Natural killer cell (primary cell): Measurements from ENCODE around the gene NPFFR1. TPM values are rescaled to one million over a fixed set of nuclear protein-coding genes. Genes with fewer than 3 reads are reported as not detected.

Source experiments
- ATAC-seq, 3 donors: fragments of 150-1000 bp in 2 of 3; fragments of 200-7000 bp in 1 of 3; cut with Tn5 transposase; 1 replicate in 1 of 3; 2 replicates in 2 of 3; pipeline ENCODE4 v1.10.0; 2021; ENCODE audit warnings: mild to moderate bottlenecking in 2 of 3, moderate library complexity in 2 of 3
- DNase-seq, 2 donors: peaks; one replicate each; pipeline versions ENCODE4 v3.0.0 to v3.0.0-alpha.2; 2013 to 2021; ENCODE audit warnings: mixed read lengths in 1 of 2
- H3K27ac ChIP-seq: one replicate; pipeline ENCODE4 v1.5.1; 2013; ENCODE audit warnings: mild to moderate bottlenecking, low read length
- H3K27me3 ChIP-seq: one replicate; pipeline ENCODE4 v1.6.1; 2013; ENCODE audit warnings: low read length; ENCODE audit not compliant: control insufficient read depth, insufficient read depth
- H3K36me3 ChIP-seq: one replicate; pipeline ENCODE4 v1.6.1; 2013; ENCODE audit warnings: low read length; ENCODE audit not compliant: control insufficient read depth, insufficient read depth
- H3K4me1 ChIP-seq: one replicate; pipeline ENCODE4 v1.6.1; 2013; ENCODE audit warnings: low read length; ENCODE audit not compliant: control insufficient read depth, insufficient read depth
- H3K4me3 ChIP-seq: one replicate; pipeline ENCODE4 v1.5.1; 2013; ENCODE audit warnings: low read length
- H3K9me3 ChIP-seq: one replicate; pipeline ENCODE4 v1.6.1; 2013; ENCODE audit warnings: low read length; ENCODE audit not compliant: control insufficient read depth, insufficient read depth
- H3K27ac Mint-ChIP-seq, 2 donors: one replicate each; pipeline ENCODE4 v1.8.0; 2022; ENCODE audit warnings: mild to moderate bottlenecking in 2 of 2, mixed read lengths in 2 of 2, moderate library complexity in 1 of 2
- H3K27me3 Mint-ChIP-seq, 2 donors: one replicate each; pipeline ENCODE4 v1.8.0; 2022; ENCODE audit warnings: low read depth in 2 of 2, mixed read lengths in 2 of 2
- H3K36me3 Mint-ChIP-seq: one replicate; pipeline ENCODE4 v1.8.0; 2022; ENCODE audit warnings: mixed read lengths
- H3K4me1 Mint-ChIP-seq, 2 donors: one replicate each; pipeline ENCODE4 v1.8.0; 2022; ENCODE audit warnings: mixed read lengths in 2 of 2
- H3K4me3 Mint-ChIP-seq: one replicate; pipeline ENCODE4 v1.8.0; 2022; ENCODE audit warnings: mild to moderate bottlenecking, moderate library complexity, mixed read lengths
- H3K9me3 Mint-ChIP-seq, 2 donors: one replicate each; pipeline ENCODE4 v1.8.0; 2022; ENCODE audit warnings: mixed read lengths in 2 of 2
- CTCF ChIP-seq: fragments of 200-600 bp; IDR thresholded peaks from one replicate; pipeline ENCODE4 v1.8.0; 2022; ENCODE audit warnings: antibody characterized with exemption
- WGBS: methylation state at CpG from one replicate; pipeline ENCODE4 v1.1.7; 2013; ENCODE audit warnings: missing lambda C conversion rate; ENCODE audit not compliant: insufficient coverage; 5-methylcytosine and 5-hydroxymethylcytosine counted together
- intact Hi-C: fragments of 100-400 bp; cut with micrococcal nuclease; formaldehyde crosslinking; loops from one replicate; pipeline ENCODE4 v1.14.2; 2022
- total RNA-seq, 4 donors: library from RNA; stranded (reverse); fragments of 120-200 nt in 1 of 4; gene quantifications; one replicate each; pipeline versions ENCODE4 v1.2.3 to v1.2.4, GENCODE V29; 2013 to 2022

The NPFFR1 gene
- total RNA-seq, 3 donors from 2014 or later (not counting 1 experiment from before 2014, with no cell fraction given) = 0.05 TPM; not detected in 2

GRCh38 chr10:70201105-70201504 lies 82.7 kb downstream of the NPFFR1 start:
- Mint-ChIP-seq H3K36me3 (peaks cover 4% of the 10 kb centered on the region), H3K27ac (no peak overlapping the region), H3K27me3 (no peaks in the 10 kb centered on the region), H3K9me3 (no peaks in the 10 kb centered on the region), H3K4me1 (peaks cover 12% of the 10 kb centered on the region in 2 donors), H3K4me3 (no peak overlapping the region)
- intact Hi-C loops = no loop called here
- no peak for ATAC-seq
- Histone ChIP-seq H3K4me3 (no peak overlapping the region), H3K27me3 (no peaks in the 10 kb centered on the region), H3K27ac (no peak overlapping the region), H3K4me1 (peaks cover 17% of the 10 kb centered on the region), H3K36me3 (peaks cover 17% of the 10 kb centered on the region), H3K9me3 (no peaks in the 10 kb centered on the region)
- DNase-seq = no peak
- no peak for TF ChIP-seq CTCF
- WGBS = 100% methylated on average over 1 of the region's 1 CpG

- DNase-seq (peak in 1 of 2 donors; percentile 41), ATAC-seq (no peak)
- H3K4me1 Mint-ChIP-seq = peaks cover 12% of the 10 kb centered on the region in 2 donors
- H3K27ac Mint-ChIP-seq = no peak overlapping the region
- TF ChIP-seq CTCF = no peak
- H3K4me3 ChIP-seq = no peak overlapping the region
- H3K9me3 ChIP-seq = no peaks in the 10 kb centered on the region
- H3K36me3 ChIP-seq = peaks cover 4% of the 10 kb centered on the region
- no peak overlapping the region for H3K27ac ChIP-seq
- intact Hi-C loops = no loop called here
- WGBS = 93% methylated on average over 3 of the region's 5 CpGs
- peaks cover 17% of the 10 kb centered on the region for H3K4me1 ChIP-seq
- no peaks in the 10 kb centered on the region for H3K27me3 Mint-ChIP-seq
- H3K36me3 Mint-ChIP-seq = no peaks in the 10 kb centered on the region
- H3K9me3 Mint-ChIP-seq = no peaks in the 10 kb centered on the region
- H3K4me3 Mint-ChIP-seq = no peak overlapping the region
- no peaks in the 10 kb centered on the region for H3K27me3 ChIP-seq
Observed at GRCh38 chr10:70198696-70199466, 84.9 kb downstream of the NPFFR1 start.

Other genes starting within 250 kb of the NPFFR1 start
- 1 to 10 TPM in 2 of 3 donors, under 1 TPM in 1; 0.78 to 1.4 (median 1.1) TPM for gene MACROH2A2, start 231.2 kb downstream of the NPFFR1 start, total RNA-seq
- 1 to 10 TPM; 3.7 to 4.2 (median 3.9) TPM for gene AIFM2, start 151.2 kb downstream of the NPFFR1 start, total RNA-seq
- 10 to 100 TPM; 12.0 to 17.9 (median 12.4) TPM for gene TYSND1, start 137.3 kb downstream of the NPFFR1 start, total RNA-seq
- 100 to 1,000 TPM; 200 to 212 (median 206) TPM for gene SAR1A, start 113.5 kb downstream of the NPFFR1 start, total RNA-seq
- gene PPA1, start 50.6 kb downstream of the NPFFR1 start, total RNA-seq = 10 to 100 TPM; 17.0 to 26.5 (median 19.2) TPM
- 1 to 10 TPM; 1.2 to 1.5 (median 1.3) TPM for gene LRRC20, start 98.6 kb upstream of the NPFFR1 start, total RNA-seq
- gene EIF4EBP2, start 120.1 kb upstream of the NPFFR1 start, total RNA-seq = 10 to 100 TPM; 60.6 to 71.6 (median 71.1) TPM
- not detected for gene NODAL, start 157.7 kb upstream of the NPFFR1 start, total RNA-seq
- gene PALD1, start 194.8 kb upstream of the NPFFR1 start, total RNA-seq = under 1 TPM in 1 of 3 donors, not detected in 2; 0.21 TPM